ENCODE data around the gene RALGPS1.

DNA sequence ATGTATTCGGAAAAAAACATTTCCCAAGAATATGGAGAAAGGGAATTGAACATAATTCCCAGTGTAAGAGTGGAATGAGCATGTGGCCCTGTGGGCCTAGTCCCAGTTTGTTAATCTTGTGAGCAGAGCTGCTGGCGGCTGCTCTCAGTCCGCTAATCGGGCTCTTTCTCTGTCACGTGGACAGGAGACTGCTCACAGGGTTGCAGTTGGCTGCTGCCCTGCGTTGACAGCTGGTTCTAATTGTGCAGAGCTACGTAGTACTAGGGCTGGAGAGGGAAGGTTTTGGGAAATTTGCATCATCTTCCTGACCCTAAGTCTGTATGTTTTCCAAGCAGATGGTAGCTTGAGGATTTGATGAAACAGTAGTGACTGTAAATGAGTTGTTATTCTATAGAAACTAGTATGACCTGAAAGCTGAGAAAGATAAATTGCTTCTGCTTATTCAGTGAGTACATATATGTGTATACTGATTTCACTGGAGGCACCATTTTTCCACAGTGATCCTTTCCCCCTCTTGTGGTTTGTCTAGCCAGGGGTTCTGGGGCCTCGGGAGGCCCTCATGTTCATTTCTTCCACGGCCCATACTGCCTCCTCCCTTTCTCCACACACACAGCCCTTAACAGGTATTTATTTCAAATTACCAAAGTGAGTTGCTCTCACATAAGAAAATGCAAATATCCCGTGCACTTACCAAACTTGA is 107.2 kb downstream of the RALGPS1 start:
- TF ChIP-seq, protein P1, sequence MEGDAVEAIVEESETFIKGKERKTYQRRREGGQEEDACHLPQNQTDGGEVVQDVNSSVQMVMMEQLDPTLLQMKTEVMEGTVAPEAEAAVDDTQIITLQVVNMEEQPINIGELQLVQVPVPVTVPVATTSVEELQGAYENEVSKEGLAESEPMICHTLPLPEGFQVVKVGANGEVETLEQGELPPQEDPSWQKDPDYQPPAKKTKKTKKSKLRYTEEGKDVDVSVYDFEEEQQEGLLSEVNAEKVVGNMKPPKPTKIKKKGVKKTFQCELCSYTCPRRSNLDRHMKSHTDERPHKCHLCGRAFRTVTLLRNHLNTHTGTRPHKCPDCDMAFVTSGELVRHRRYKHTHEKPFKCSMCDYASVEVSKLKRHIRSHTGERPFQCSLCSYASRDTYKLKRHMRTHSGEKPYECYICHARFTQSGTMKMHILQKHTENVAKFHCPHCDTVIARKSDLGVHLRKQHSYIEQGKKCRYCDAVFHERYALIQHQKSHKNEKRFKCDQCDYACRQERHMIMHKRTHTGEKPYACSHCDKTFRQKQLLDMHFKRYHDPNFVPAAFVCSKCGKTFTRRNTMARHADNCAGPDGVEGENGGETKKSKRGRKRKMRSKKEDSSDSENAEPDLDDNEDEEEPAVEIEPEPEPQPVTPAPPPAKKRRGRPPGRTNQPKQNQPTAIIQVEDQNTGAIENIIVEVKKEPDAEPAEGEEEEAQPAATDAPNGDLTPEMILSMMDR (IDR thresholded peaks at IDR 0.05): no peak
- TF ChIP-seq POLR2A (IDR thresholded peaks at IDR 0.05): no peak
